HAP-1 (cell line): ENCODE data around the gene CUL4A.
"Not testable (repeated sequence)": the region's sequence is repeated elsewhere in the genome, so short reads cannot be mapped to it uniquely, and the experiment has no call there.

Experiments
- DNase-seq, 2 experiments: peaks; one replicate each; pipeline ENCODE4 v3.0.0-alpha.2; 2016 to 2020; ENCODE audit warnings: low spot score in 2 of 2
- H3K27me3 ChIP-seq: fragments of 250-450 bp; sonication (Bioruptor Pico); 2 replicates; pipeline ENCODE4 v1.5.1; 2020; ENCODE audit warnings: low read depth, mild to moderate bottlenecking, moderate library complexity
- H3K36me3 ChIP-seq: fragments of 250-450 bp; sonication (Bioruptor Pico); replicated peaks from 2 replicates; pipeline ENCODE4 v1.5.1; 2020; ENCODE audit warnings: mild to moderate bottlenecking
- H3K4me1 ChIP-seq: fragments of 250-450 bp; sonication (Bioruptor Pico); 2 replicates; pipeline ENCODE4 v1.5.1; 2020; ENCODE audit warnings: mild to moderate bottlenecking
- H3K4me3 ChIP-seq: fragments of 250-450 bp; sonication (Bioruptor Pico); 2 replicates; pipeline ENCODE4 v1.5.1; 2020; ENCODE audit warnings: mild to moderate bottlenecking, moderate library complexity
- H3K9me3 ChIP-seq: fragments of 250-450 bp; sonication (Bioruptor Pico); 2 replicates; pipeline ENCODE4 v1.5.1; 2020; ENCODE audit warnings: mild to moderate bottlenecking, moderate library complexity
- in situ Hi-C: fragments of 300-500 bp; cut with MboI; formaldehyde crosslinking; loops from 3 replicates; pipeline ENCODE4 v1.14.3; 2020; ENCODE audit warnings: low sequenced_read_pairs, inconsistent platforms, mixed read lengths

The CUL4A gene

DNA sequence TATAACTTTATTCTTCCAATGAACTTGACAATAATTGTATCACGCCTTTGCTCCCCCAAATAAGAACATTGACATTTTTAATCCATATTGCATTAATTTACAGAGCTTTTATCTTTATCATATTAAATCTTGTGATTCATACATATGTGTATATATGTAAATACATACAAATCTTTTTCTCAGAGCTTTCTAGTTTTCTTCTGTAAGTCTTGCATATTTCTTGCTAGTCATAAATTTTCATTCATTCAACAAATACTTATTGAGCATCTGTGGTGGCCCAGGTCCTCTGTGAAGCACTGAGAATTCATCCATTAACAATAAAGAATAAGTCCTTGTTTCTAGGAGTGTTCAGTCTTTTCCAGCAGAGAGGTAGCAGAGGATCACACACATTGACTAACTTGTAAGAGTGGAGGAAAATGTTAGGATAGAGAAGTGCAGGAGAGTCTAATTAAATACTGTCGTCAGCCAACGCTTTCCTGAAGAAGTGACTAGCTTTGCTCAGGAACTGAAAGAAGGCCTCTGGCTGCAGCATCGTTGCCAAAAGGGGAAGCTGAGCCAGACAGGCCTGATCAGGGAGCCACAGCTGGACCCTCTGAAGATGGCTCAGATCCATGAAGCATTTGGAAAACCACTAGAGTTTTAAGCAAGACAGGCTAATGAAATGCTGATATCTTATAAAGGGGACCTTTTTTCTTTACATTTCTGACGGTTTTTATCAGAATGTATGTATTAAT is 49.1 kb downstream of the CUL4A start:
- H3K9me3 ChIP-seq, result no peaks in the 10 kb centered on the region
- DNase-seq, result no peak
- no peaks in the 10 kb centered on the region for H3K27me3 ChIP-seq
- in situ Hi-C loops, result no loop called here
- peaks cover 39% of the 10 kb centered on the region for H3K36me3 ChIP-seq
- no peak overlapping the region for H3K4me3 ChIP-seq
- H3K4me1 ChIP-seq, result no peaks in the 10 kb centered on the region

- Histone ChIP-seq H3K36me3 (peaks cover 28% of the 10 kb centered on the region), H3K9me3 (no peaks in the 10 kb centered on the region), H3K27me3 (no peaks in the 10 kb centered on the region), H3K4me1 (no peaks in the 10 kb centered on the region), H3K4me3 (no peak overlapping the region)
- DNase-seq, result no peak
- in situ Hi-C loops, result no loop called here
These were observed 51.6 kb downstream of the CUL4A start for GRCh38 chr13:113260996-113261395.

DNA sequence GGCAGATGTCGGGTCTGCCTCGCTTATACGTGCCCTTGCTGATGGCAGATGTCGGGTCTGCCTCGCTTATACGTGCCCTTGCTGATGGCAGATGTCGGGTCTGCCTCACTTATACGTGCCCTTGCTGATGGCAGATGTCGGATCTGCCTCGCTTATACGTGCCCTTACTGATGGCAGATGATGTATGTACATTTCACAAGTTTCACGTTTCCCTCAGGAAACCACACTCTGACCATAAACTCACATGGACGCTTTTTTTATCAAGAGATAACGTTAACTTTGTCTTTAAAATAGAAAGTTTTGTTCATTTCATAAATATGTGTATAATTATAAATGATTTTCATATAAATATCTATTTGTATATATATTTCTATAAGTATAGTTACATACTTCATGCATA is 53.6 kb downstream of the CUL4A start:
- DNase-seq, in situ Hi-C loops, H3K27me3 ChIP-seq, H3K4me3 ChIP-seq, H3K4me1 ChIP-seq, H3K9me3 ChIP-seq: not testable (repeated sequence)
- peaks cover 20% of the 10 kb centered on the region for H3K36me3 ChIP-seq

- Histone ChIP-seq H3K27me3 (no peaks in the 10 kb centered on the region), H3K4me3 (no peak overlapping the region), H3K4me1 (no peaks in the 10 kb centered on the region), H3K9me3 (no peaks in the 10 kb centered on the region), H3K36me3 (peaks cover 5% of the 10 kb centered on the region)
- no peak for DNase-seq
- in situ Hi-C loops, result no loop called here
These were observed 58.4 kb downstream of the CUL4A start for GRCh38 chr13:113267642-113268405.

DNA sequence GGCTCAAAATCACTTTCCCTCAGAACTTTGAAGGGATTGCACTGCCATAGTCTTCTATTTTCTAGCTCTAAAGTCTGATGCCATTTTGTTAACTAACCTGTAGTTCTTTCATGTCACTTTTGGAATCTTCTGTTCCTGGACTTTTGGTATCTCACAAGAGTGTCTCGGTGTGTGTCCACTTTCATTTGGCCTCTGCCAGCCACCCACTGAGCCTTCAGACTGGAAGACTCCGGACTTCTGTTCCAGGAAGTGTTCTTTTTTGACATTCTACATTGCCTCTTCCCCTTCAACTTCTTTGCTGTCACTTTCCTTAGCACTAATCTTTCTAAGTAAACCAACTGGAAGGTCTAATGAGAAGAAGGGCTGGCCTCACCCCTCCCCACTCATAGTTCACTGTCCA is 62.6 kb downstream of the CUL4A start:
- in situ Hi-C loops, result no loop called here
- no peaks in the 10 kb centered on the region for H3K9me3 ChIP-seq

GRCh38 chr13:113272701-113273181 is 63.3 kb downstream of the CUL4A start:
- Histone ChIP-seq H3K4me3 (no peak overlapping the region), H3K9me3 (no peaks in the 10 kb centered on the region), H3K4me1 (peaks cover 5% of the 10 kb centered on the region; the same call in 1 of the 2 replicates), H3K36me3 (no peaks in the 10 kb centered on the region), H3K27me3 (no peaks in the 10 kb centered on the region)
- in situ Hi-C loops, result no loop called here
- DNase-seq, result no peak

More for the DNA sequence above, 62.6 kb downstream of the CUL4A start:
- Histone ChIP-seq H3K36me3 (no peaks in the 10 kb centered on the region), H3K4me1 (peaks cover 5% of the 10 kb centered on the region; the same call in 1 of the 2 replicates), H3K4me3 (no peak overlapping the region), H3K27me3 (no peaks in the 10 kb centered on the region)
- no peak for DNase-seq

- H3K9me3 ChIP-seq, result no peaks in the 10 kb centered on the region
- in situ Hi-C loops, result no loop called here
- no peak overlapping the region for H3K4me3 ChIP-seq
- H3K4me1 ChIP-seq, result peaks cover 5% of the 10 kb centered on the region; the same call in 1 of the 2 replicates
- H3K36me3 ChIP-seq, result no peaks in the 10 kb centered on the region
- DNase-seq, result no peak
- H3K27me3 ChIP-seq, result no peaks in the 10 kb centered on the region
These were observed 63.9 kb downstream of the CUL4A start for GRCh38 chr13:113273321-113273720.

DNA sequence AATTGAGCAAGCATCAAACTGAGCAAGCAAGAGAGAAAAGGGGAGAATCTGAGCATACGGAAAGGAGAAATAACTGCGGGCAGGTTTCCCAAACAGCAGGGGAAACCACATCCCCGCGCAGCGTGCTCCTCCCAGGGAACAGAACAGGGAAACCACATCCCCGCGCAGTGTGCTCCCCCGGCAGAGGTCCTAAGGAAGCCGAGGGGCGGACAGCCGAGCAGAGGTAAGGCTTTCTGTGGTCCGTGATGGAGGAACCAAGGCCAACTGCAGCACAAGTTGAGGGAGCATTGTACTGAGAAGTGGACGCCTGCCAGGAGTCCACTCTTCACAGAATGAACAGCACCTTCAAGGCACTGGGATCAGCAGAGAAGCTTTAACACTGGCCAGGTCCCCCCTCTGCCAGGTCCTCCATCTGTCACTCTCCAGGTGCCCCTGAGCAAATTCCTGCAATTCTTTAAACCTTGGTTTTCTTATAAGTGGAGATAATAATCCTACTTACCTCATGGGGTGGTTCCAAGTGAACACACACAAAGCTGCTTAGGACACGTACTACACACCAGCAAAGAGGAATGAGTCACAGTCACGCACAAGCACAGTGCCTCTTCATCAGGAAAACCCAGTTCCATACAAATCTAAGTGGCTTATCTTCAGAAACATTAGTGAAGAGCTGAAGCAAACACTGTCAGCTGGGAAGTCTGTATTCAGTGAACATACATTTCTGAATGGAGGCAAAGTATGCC is 64.6 kb downstream of the CUL4A start:
- H3K36me3 ChIP-seq, result no peaks in the 10 kb centered on the region
- no peak overlapping the region for H3K4me3 ChIP-seq
- peaks cover 5% of the 10 kb centered on the region; the same call in 1 of the 2 replicates for H3K4me1 ChIP-seq
- DNase-seq, result no peak
- no peaks in the 10 kb centered on the region for H3K27me3 ChIP-seq
- in situ Hi-C loops, result no loop called here
- H3K9me3 ChIP-seq, result no peaks in the 10 kb centered on the region

DNA sequence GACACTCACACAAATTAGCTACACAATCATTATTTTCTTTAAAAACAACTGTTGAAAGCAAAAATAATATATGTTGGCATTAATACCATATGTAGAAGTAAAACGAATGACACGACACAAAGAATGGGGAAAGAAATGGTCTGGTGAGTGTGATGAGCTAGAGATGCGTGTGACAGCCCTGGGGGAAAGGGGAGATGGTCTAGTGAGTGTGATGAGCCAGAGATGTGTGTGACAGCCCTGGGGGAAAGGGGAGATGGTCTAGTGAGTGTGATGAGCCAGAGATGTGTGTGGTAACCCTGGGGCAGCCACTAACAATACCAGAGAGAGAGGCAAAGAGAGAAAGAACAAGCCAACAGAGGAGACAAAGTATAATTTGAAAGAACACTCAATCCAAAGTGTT is 65.3 kb downstream of the CUL4A start:
- no peaks in the 10 kb centered on the region for H3K36me3 ChIP-seq
- H3K4me3 ChIP-seq, result no peak overlapping the region
- in situ Hi-C loops, result no loop called here
- DNase-seq, result no peak
- H3K9me3 ChIP-seq, result no peaks in the 10 kb centered on the region
- peaks cover 5% of the 10 kb centered on the region; the same call in 1 of the 2 replicates for H3K4me1 ChIP-seq
- H3K27me3 ChIP-seq, result no peaks in the 10 kb centered on the region

GRCh38 chr13:113275387-113275786 is 66.0 kb downstream of the CUL4A start:
- in situ Hi-C loops, result no loop called here
- Histone ChIP-seq H3K4me3 (no peak overlapping the region), H3K36me3 (no peaks in the 10 kb centered on the region), H3K4me1 (peaks cover 5% of the 10 kb centered on the region; the same call in 1 of the 2 replicates), H3K27me3 (no peaks in the 10 kb centered on the region), H3K9me3 (no peaks in the 10 kb centered on the region)
- peak; percentile 50 to 71 for DNase-seq

DNA sequence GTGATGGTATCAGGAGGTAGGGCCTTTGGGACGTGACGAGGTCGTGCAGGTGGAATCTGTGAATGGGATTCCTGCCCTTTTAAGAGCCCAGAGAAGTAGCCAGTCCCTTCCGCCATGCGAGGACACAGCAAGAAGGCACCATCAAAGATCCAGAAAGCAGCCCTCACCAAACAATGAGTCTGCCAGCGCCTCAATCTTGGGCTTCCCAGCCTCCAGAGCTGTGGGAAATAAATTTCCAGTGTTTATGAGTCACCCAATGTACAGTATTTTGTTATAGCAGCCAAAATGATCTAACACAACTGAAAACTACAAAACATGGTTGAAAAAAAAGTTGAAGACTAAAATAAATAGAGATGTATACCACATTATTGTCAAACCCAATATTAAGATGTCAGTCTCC is 70.7 kb downstream of the CUL4A start:
- no peak for DNase-seq
- no peaks in the 10 kb centered on the region for H3K27me3 ChIP-seq
- no peak overlapping the region for H3K4me3 ChIP-seq
- no peaks in the 10 kb centered on the region for H3K36me3 ChIP-seq
- in situ Hi-C loops, result no loop called here
- H3K9me3 ChIP-seq, result no peaks in the 10 kb centered on the region
- H3K4me1 ChIP-seq, result peaks cover 4% of the 10 kb centered on the region; the same call in 1 of the 2 replicates

- Histone ChIP-seq H3K4me3 (no peak overlapping the region), H3K36me3 (no peaks in the 10 kb centered on the region), H3K4me1 (no peaks in the 10 kb centered on the region), H3K9me3 (no peaks in the 10 kb centered on the region), H3K27me3 (no peaks in the 10 kb centered on the region)
- in situ Hi-C loops, result no loop called here
- no peak for DNase-seq
These were observed 74.5 kb downstream of the CUL4A start for GRCh38 chr13:113283904-113284303.

GRCh38 chr13:113288880-113289279 is 79.5 kb downstream of the CUL4A start:
- DNase-seq, result no peak
- H3K36me3 ChIP-seq, result no peaks in the 10 kb centered on the region
- in situ Hi-C loops, result no loop called here
- peaks cover 11% of the 10 kb centered on the region for H3K27me3 ChIP-seq
- no peaks in the 10 kb centered on the region for H3K9me3 ChIP-seq
- peaks cover 3% of the 10 kb centered on the region for H3K4me1 ChIP-seq
- H3K4me3 ChIP-seq, result no peak overlapping the region
